GM21423 (cell line): ENCODE data around the gene ADSS1.

Source experiments
- ATAC-seq: cut with Tn5 transposase; IDR thresholded peaks from one replicate; pipeline ENCODE4 v1.9.1; 2021; ENCODE audit warnings: mild to moderate bottlenecking, moderate library complexity; ENCODE audit not compliant: unreplicated experiment

ADSS1 gene

GRCh38 chr14:104788873-104789663 lies 65.0 kb downstream of the ADSS1 start:
- no peak for ATAC-seq

GRCh38 chr14:104789752-104790743 lies 66.0 kb downstream of the ADSS1 start:
- ATAC-seq, result no peak

GRCh38 chr14:104791425-104791824 lies 67.4 kb downstream of the ADSS1 start:
- no peak for ATAC-seq

- ATAC-seq, result no peak
Observed at GRCh38 chr14:104792101-104792884, 68.3 kb downstream of the ADSS1 start.

- no peak for ATAC-seq
Observed at GRCh38 chr14:104792945-104793702, 69.1 kb downstream of the ADSS1 start.

GRCh38 chr14:104793703-104793959 lies 69.6 kb downstream of the ADSS1 start:
- ATAC-seq, result no peak

- no peak for ATAC-seq
Observed at GRCh38 chr14:104794099-104794498, 70.1 kb downstream of the ADSS1 start.

GRCh38 chr14:104794631-104794992 lies 70.6 kb downstream of the ADSS1 start:
- no peak for ATAC-seq

- peak; percentile 31 for ATAC-seq
Observed at GRCh38 chr14:104794993-104795780, 71.2 kb downstream of the ADSS1 start, which contains the start of gene AKT1. Gene AKT1, minus strand, starts transcription at chr14:104795748. Its CDS starts 3,105 bp downstream, at chr14:104792643.

- peak; percentile 37 for ATAC-seq
Observed at GRCh38 chr14:104795781-104796686, 72.0 kb downstream of the ADSS1 start.

- ATAC-seq, result no peak
Observed at GRCh38 chr14:104796687-104797081, 72.7 kb downstream of the ADSS1 start.
